Thyroid gland (tissue), 4 donors: ENCODE results near the gene AURKAIP1. TPM values are rescaled to one million over a fixed set of nuclear protein-coding genes. Genes with fewer than 3 reads are reported as not detected.

Source experiments
- DNase-seq, 2 donors: peaks; one replicate each; pipeline ENCODE4 v3.0.0-alpha.2; 2019
- H3K27ac ChIP-seq, 3 donors: fragments of 200-600 bp; sonication (generic); 1 replicate in 2 of 3; 2 replicates in 1 of 3; pipeline ENCODE4 v1.5.1; 2016 to 2019; ENCODE audit warnings: mild to moderate bottlenecking in 1 of 3, moderate library complexity in 1 of 3
- H3K27me3 ChIP-seq: fragments of 200-600 bp; sonication (generic); one replicate; pipeline ENCODE4 v1.5.1; 2019
- H3K36me3 ChIP-seq, 2 donors: fragments of 200-600 bp; sonication (generic); one replicate each; pipeline ENCODE4 v1.5.1; 2016 to 2019
- H3K4me1 ChIP-seq, 2 donors: fragments of 200-600 bp; sonication (generic); one replicate each; pipeline ENCODE4 v1.5.1; 2017 to 2019
- H3K4me3 ChIP-seq, 3 donors: fragments of 200-600 bp; sonication (generic); replicated peaks in 1 of 3; 1 replicate in 2 of 3; 2 replicates in 1 of 3; pipeline ENCODE4 v1.5.1; 2016; ENCODE audit warnings: mild to moderate bottlenecking in 1 of 3
- H3K9me3 ChIP-seq: fragments of 200-600 bp; sonication (generic); one replicate; pipeline ENCODE4 v1.5.1; 2017
- POLR2A ChIP-seq, 2 donors: fragments of 450-650 bp; IDR thresholded peaks; one replicate each; pipeline ENCODE4 v1.6.1; 2017; ENCODE audit warnings: antibody characterized with exemption in 2 of 2, mild to moderate bottlenecking in 2 of 2, moderate library complexity in 1 of 2
- WGBS, 2 donors: methylation state at CpG; one replicate each; pipeline ENCODE4 v1.1.5; 2017; 5-methylcytosine and 5-hydroxymethylcytosine counted together
- intact Hi-C: fragments of 100-400 bp; cut with DNase I; formaldehyde crosslinking; loops from one replicate; pipeline ENCODE4 v1.15.1; 2023
- total RNA-seq, 4 donors: library from RNA; depleted of rRNA; stranded (reverse); fragments of >200 nt; gene quantifications; one replicate each; pipeline ENCODE4 v1.2.3, GENCODE V29; 2016
- TF ChIP-seq, protein P1 (sequence below), 6 experiments: fragments of 200-600 bp in 3 of 6; fragments of 450-650 bp in 3 of 6; sonication (generic) in 3 of 6; IDR thresholded peaks; one replicate each; pipeline ENCODE4 v1.5.1; 2016 to 2019; ENCODE audit warnings: antibody characterized with exemption in 6 of 6, mild to moderate bottlenecking in 2 of 6, inconsistent platforms in 1 of 6, moderate library complexity in 1 of 6

Gene AURKAIP1
- total RNA-seq, 4 donors from 2014 or later: 73.8 to 198 (median 105) TPM

DNA sequence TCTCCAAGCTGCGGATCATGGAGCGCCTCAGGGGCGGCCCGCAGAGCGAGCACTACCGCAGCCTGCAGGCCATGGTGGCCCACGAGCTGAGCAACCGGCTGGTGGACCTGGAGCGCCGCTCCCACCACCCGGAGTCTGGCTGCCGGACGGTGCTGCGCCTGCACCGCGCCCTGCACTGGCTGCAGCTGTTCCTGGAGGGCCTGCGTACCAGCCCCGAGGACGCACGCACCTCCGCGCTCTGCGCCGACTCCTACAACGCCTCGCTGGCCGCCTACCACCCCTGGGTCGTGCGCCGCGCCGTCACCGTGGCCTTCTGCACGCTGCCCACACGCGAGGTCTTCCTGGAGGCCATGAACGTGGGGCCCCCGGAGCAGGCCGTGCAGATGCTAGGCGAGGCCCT is 47.7 kb downstream of the AURKAIP1 start:
- WGBS, 2 donors: 90 to 98% methylated on average over 18 to 20 of the region's 40 CpGs
- Histone ChIP-seq H3K4me3 (no peak overlapping the region), H3K27me3 (no peaks in the 10 kb centered on the region), H3K9me3 (no peaks in the 10 kb centered on the region), H3K36me3 (peaks cover 6 to 12% of the 10 kb centered on the region in 2 donors), H3K27ac (no peak overlapping the region), H3K4me1 (peaks cover 12 to 36% of the 10 kb centered on the region in 2 donors)
- no peak for DNase-seq
- TF ChIP-seq POLR2A (IDR thresholded peaks at IDR 0.05): no peak
- TF ChIP-seq, protein P1, sequence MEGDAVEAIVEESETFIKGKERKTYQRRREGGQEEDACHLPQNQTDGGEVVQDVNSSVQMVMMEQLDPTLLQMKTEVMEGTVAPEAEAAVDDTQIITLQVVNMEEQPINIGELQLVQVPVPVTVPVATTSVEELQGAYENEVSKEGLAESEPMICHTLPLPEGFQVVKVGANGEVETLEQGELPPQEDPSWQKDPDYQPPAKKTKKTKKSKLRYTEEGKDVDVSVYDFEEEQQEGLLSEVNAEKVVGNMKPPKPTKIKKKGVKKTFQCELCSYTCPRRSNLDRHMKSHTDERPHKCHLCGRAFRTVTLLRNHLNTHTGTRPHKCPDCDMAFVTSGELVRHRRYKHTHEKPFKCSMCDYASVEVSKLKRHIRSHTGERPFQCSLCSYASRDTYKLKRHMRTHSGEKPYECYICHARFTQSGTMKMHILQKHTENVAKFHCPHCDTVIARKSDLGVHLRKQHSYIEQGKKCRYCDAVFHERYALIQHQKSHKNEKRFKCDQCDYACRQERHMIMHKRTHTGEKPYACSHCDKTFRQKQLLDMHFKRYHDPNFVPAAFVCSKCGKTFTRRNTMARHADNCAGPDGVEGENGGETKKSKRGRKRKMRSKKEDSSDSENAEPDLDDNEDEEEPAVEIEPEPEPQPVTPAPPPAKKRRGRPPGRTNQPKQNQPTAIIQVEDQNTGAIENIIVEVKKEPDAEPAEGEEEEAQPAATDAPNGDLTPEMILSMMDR (IDR thresholded peaks at IDR 0.05): no peak
- intact Hi-C loops: loop anchor here (2.0 to 10.0 kb wide), 2 partner anchors 20 to 52 kb away; partner anchors contain the start of gene UBE2J2

DNA sequence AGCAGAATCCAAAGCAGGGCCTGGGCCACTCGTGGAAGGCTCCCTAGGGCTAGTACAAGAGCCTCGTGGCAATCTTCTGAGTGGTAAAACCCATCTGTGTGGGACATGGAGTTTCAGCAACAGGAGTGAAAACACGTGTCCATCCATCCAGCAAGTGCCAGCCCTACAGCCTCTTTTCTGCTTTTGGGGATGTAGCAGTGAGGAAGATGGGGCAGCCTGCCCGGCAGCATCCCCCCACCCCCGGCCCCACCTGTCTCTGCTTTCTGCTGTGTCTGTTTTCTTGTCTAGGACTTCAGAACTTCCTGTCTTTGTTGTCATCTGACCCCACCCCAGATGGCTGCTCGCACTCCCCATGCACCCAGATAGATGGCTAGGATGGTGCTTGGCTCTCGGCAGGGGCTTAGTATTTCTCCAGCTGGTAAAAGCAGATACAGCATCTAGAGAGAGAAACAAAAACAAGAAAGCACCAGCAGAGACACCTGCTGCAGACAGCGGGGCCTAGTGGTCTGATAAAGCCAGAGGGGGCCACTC is 48.9 kb downstream of the AURKAIP1 start:
- Histone ChIP-seq H3K27ac (peak overlapping the region in 1 of 3 donors; percentile 76), H3K4me3 (peak overlapping the region in 1 of 3 donors; percentile 98), H3K27me3 (no peaks in the 10 kb centered on the region), H3K9me3 (no peaks in the 10 kb centered on the region), H3K36me3 (peaks cover 6 to 12% of the 10 kb centered on the region in 2 donors), H3K4me1 (peaks cover 12 to 41% of the 10 kb centered on the region in 2 donors)
- DNase-seq: no peak
- TF ChIP-seq, protein P1 (IDR thresholded peaks at IDR 0.05): no peak
- TF ChIP-seq POLR2A (IDR thresholded peaks at IDR 0.05): no peak
- WGBS, 2 donors: 56 to 67% methylated on average over 8 of the region's 8 CpGs
- intact Hi-C loops: loop anchor here (2.0 to 10.0 kb wide), 2 partner anchors 21 to 51 kb away; partner anchors contain the start of gene UBE2J2

DNA sequence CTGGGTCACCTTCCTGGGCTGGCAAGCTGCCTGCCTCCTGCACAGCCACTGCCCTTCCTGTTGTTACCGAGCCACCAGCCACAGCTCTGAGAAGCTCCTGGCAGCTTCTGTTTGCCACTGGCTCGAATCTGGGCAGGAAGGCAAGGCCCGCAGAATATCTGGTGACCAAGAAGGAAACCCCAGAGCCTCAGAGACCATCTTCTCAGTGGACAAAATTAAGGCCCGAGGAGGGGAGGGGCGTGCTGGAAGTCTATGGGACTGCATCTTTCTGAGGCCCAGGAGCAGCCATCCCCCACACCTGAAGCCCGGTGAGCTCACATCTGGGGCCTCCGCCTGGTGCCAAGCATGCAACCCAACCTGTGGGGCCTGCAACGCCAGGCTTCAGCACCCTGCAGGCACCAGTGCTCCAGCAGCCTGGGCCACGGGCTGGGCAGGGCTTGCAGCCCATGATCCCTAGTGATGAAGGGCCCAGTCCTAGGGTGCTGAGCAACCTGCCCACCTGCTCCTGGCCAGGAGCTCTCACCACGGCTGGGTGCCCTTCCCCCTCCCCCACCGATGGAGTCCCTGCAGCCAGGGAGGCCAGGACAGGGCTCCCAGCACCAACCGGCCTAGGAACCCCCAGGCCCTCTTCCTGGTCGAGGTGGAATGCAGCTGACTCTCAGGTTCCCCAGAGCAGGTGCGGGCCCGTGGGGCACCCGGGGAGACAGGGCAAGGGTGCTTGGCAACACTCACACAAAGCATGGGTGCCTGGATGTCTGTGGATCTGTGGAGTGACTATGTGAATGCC is 49.5 kb downstream of the AURKAIP1 start:
- peak overlapping the region; percentile 4 to 98 (median 69) for H3K4me3 ChIP-seq
- no peak for TF ChIP-seq POLR2A (IDR thresholded peaks at IDR 0.05)
- H3K27ac ChIP-seq: peak overlapping the region; percentile 73 to 79 (median 76)
- no peaks in the 10 kb centered on the region for H3K27me3 ChIP-seq
- peaks cover 6 to 12% of the 10 kb centered on the region in 2 donors for H3K36me3 ChIP-seq
- WGBS, 2 donors: 28 to 46% methylated on average over 8 to 11 of the region's 16 CpGs
- no peaks in the 10 kb centered on the region for H3K9me3 ChIP-seq
- intact Hi-C loops: loop anchor here (2.0 to 10.0 kb wide), 2 partner anchors 21 to 51 kb away; partner anchors contain the start of gene UBE2J2
- DNase-seq: peak; percentile 55 to 60
- peaks cover 12 to 36% of the 10 kb centered on the region in 2 donors for H3K4me1 ChIP-seq

DNA sequence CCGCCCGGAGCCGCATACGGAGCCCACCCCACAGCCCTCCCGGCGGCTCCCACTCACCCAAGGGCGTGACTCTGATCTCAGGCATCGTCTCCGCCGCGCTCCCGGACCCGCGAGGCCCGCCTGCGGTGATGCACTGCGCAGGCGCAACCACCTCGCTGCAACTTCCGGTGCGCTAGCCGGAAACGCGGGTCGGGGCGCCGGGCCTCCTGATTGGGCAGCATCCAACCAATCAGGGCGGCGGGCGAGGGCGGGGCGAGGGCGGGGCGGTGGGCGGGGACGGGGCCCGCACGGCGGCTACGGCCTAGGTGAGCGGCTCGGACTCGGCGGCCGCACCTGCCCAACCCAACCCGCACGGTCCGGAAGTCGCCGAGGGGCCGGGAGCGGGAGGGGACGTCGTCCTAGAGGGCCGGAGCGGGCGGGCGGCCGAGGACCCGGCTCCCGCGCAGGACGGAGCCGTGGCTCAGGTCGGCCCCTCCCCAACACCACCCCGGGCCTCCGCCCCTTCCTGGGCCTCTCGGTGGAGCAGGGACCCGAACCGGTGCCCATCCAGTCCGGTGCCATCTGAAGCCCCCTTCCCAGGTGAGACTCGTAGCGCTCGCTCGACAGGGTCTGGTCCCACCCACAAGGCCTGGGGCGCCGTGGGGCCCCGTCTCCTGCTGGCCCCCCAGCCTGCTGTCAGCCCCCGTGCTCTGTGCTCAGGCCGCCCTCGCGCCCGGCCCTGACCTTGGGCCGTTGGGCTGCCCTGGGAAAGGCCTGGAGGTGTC is 50.3 kb downstream of the AURKAIP1 start, which contains the start of the genes CPTP and INTS11:
CPTP (plus strand) TSS at position 279 of the 764 bp plus-strand sequence. CDS start 2,109 bp downstream, outside the sequence.
INTS11 (minus strand) TSS at position 137 of the 764 bp plus-strand sequence; CDS start at position 85, 52 bp downstream.
- intact Hi-C loops: loop anchor here (10.0 kb wide), 1 partner anchor 50 kb away; the partner anchor contains the start of gene UBE2J2
- H3K4me3 ChIP-seq: peak within 1 kb of the TSS; percentile 71 to 98 (median 79)
- no peaks in the 10 kb centered on the region for H3K9me3 ChIP-seq
- peak; percentile 90 to 95 for DNase-seq
- H3K4me1 ChIP-seq: peaks cover 12 to 35% of the 10 kb centered on the region in 2 donors
- H3K36me3 ChIP-seq: peaks cover 8 to 12% of the 10 kb centered on the region in 2 donors
- H3K27ac ChIP-seq: peak within 1 kb of the TSS; percentile 73 to 79 (median 76)
- TF ChIP-seq POLR2A (IDR thresholded peaks at IDR 0.05): peak in 1 of 2 donors; percentile 70
- TF ChIP-seq, protein P1 (IDR thresholded peaks at IDR 0.05): no peak
- no peaks in the 10 kb centered on the region for H3K27me3 ChIP-seq
- WGBS, 2 donors: 0% methylated on average over 1 of the region's 84 CpGs; no CpG with 5 or more reads in 1 of the 2 donors

DNA sequence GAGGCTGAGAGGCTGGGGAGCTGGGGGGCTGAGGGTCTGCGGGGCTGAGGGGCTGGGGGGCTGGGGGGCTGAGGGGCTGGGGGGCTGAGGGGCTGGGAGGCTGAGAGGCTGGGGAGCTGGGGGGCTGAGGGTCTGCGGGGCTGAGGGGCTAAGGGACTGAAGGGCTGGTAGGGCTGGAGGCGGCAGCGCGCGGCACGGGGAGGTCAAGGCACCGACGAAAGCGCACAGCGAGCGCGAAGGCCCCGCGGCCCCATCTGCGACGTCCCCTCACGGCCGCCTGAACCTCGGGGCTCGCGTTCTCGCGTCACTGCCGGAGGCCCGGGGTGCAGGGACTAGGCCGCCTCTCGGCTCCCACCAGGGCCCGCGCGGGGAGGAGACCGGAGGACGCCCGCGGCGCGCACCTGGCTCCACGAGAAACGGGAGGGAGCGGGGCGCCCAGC is 50.9 kb downstream of the AURKAIP1 start:
- no peaks in the 10 kb centered on the region for H3K9me3 ChIP-seq
- H3K36me3 ChIP-seq: peaks cover 12 to 14% of the 10 kb centered on the region in 2 donors
- WGBS, 2 donors: 0% methylated on average over 2 of the region's 41 CpGs; no CpG with 5 or more reads in 1 of the 2 donors
- peak overlapping the region; percentile 71 to 98 (median 79) for H3K4me3 ChIP-seq
- intact Hi-C loops: loop anchor here (10.0 kb wide), 1 partner anchor 49 kb away; the partner anchor contains the start of gene UBE2J2
- DNase-seq: no peak
- TF ChIP-seq, protein P1 (IDR thresholded peaks at IDR 0.05): no peak
- no peak for TF ChIP-seq POLR2A (IDR thresholded peaks at IDR 0.05)
- H3K27me3 ChIP-seq: no peaks in the 10 kb centered on the region
- peaks cover 12 to 35% of the 10 kb centered on the region in 2 donors for H3K4me1 ChIP-seq
- H3K27ac ChIP-seq: peak overlapping the region in 2 of 3 donors; percentile 58 to 79
